Measurements from ENCODE around the gene PRKACA.

Gene PRKACA

DNA sequence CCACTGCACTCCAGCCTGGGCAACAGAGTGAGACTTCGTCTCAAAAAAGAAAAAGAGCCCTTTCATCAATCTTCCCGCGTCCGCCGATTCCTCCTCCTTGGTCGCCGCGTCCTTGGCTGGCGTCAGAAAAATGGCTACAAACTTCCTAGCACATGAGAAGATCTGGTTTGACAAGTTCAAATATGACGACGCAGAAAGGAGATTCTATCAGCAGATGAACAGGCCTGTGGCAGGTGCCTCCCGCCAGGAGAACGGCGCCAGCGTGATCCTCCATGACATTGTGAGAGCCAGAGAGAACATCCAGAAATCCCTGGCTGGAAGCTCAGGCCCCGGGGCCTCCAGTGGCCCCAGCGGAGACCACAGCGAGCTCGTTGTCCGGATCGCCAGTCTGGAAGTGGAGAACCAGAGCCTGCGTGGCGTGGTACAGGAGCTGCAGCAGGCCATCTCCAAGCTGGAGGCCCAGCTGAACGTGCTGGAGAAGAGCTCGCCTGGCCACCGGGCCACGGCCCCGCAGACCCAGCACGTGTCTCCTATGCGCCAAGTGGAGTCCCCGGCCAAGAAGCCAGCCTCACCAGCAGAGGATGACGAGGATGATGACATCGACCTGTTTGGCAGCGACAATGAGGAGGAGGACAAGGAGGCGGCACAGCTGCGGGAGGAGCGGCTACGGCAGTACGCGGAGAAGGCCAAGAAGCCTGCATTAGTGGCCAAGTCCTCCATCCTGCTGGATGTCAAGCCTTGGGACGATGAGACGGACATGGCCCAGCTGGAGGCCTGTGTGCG, 47.1 kb downstream of the PRKACA start:
- no peaks in the 10 kb centered on the region for H3K36me3 ChIP-seq (ENCODE audit: control insufficient read depth, insufficient read depth, low read length)
- no peaks in the 10 kb centered on the region for H3K9me3 ChIP-seq (ENCODE audit: control insufficient read depth, low read length)
- WGBS, 2 experiments, result 94 to 95% methylated on average over 43 of the region's 43 CpGs
- no peak overlapping the region for H3K4me3 ChIP-seq (ENCODE audit: insufficient read depth, low read depth, low read length)
- H3K27me3 ChIP-seq (ENCODE audit: control insufficient read depth, insufficient read depth, low read length, poor library complexity, severe bottlenecking), result peaks cover 44% of the 10 kb centered on the region
- no peak overlapping the region for H3K27ac ChIP-seq (ENCODE audit: insufficient read depth, low read depth, low read length, poor library complexity, severe bottlenecking)
- peaks cover 3% of the 10 kb centered on the region for H3K4me1 ChIP-seq (ENCODE audit: control insufficient read depth, insufficient read depth, low read length)

DNA sequence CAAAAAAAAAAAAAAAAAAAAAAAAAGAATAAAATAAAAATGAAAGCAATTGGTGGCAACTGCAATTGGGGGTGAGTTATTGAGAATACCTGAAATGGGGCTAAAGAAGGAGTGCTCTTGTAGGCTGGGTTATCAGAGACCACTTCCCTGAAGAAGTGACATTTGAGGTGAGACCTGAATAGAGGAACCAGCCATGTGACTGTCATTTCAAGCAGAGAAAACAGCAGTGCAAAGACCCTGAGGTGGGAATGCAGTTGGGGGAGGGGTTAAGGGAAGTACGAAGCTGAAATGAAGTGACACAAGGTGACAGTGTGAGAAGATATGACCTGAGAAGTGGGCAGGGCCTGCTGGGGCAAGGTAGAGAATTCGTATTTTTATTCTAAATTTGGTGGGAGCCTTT, 51.4 kb downstream of the PRKACA start:
- Histone ChIP-seq H3K9me3 (ENCODE audit: control insufficient read depth, low read length) (no peaks in the 10 kb centered on the region), H3K27me3 (ENCODE audit: control insufficient read depth, insufficient read depth, low read length, poor library complexity, severe bottlenecking) (peaks cover 4% of the 10 kb centered on the region), H3K27ac (ENCODE audit: insufficient read depth, low read depth, low read length, poor library complexity, severe bottlenecking) (no peak overlapping the region), H3K4me1 (ENCODE audit: control insufficient read depth, insufficient read depth, low read length) (no peaks in the 10 kb centered on the region), H3K4me3 (ENCODE audit: insufficient read depth, low read depth, low read length) (no peak overlapping the region), H3K36me3 (ENCODE audit: control insufficient read depth, insufficient read depth, low read length) (no peaks in the 10 kb centered on the region)
- WGBS, 2 experiments, result 60 to 72% methylated on average over 2 of the region's 2 CpGs

DNA sequence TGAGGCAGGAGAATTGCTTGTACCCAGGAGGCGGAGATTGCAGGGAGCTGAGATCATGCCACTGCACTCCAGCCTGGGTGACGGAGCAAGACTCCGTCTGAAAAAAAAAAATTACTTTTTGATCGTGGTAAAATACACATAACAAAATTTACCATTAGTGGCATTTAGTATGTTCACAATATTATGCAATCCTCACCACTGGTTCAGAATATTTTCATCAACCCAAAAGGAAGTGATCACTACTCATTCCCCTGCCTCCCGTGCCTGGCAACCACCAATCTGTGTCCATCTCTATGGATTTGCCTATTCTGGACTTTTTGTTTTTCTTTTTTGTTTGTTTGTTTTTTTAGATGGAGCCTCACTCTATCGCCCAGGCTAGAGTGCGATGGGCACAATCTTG, 54.5 kb downstream of the PRKACA start:
- H3K9me3 ChIP-seq (ENCODE audit: control insufficient read depth, low read length), result no peaks in the 10 kb centered on the region
- no peaks in the 10 kb centered on the region for H3K36me3 ChIP-seq (ENCODE audit: control insufficient read depth, insufficient read depth, low read length)
- WGBS, 2 experiments, result 92 to 93% methylated on average over 7 of the region's 7 CpGs
- H3K27me3 ChIP-seq (ENCODE audit: control insufficient read depth, insufficient read depth, low read length, poor library complexity, severe bottlenecking), result peaks cover 16% of the 10 kb centered on the region
- no peak overlapping the region for H3K4me3 ChIP-seq (ENCODE audit: insufficient read depth, low read depth, low read length)
- H3K27ac ChIP-seq (ENCODE audit: insufficient read depth, low read depth, low read length, poor library complexity, severe bottlenecking), result no peak overlapping the region
- peaks cover 4% of the 10 kb centered on the region for H3K4me1 ChIP-seq (ENCODE audit: control insufficient read depth, insufficient read depth, low read length)

DNA sequence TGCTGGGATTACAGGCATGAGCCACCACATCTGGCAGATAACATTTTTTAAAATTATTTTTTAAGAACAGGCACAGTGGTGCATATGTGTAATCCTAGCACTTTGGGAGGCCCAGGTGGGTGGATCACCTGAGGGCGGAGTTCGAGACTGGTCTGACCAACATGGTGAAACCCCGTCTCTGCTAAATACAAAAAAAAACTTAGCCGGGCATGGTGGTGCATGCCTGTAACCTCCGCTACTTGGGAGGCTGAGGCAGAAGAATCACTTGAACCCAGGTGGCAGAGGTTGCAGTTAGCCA, 55.1 kb downstream of the PRKACA start:
- 89 to 94% methylated on average over 5 of the region's 5 CpGs for WGBS, 2 experiments
- Histone ChIP-seq H3K4me1 (ENCODE audit: control insufficient read depth, insufficient read depth, low read length) (peaks cover 4% of the 10 kb centered on the region), H3K27me3 (ENCODE audit: control insufficient read depth, insufficient read depth, low read length, poor library complexity, severe bottlenecking) (peaks cover 21% of the 10 kb centered on the region), H3K27ac (ENCODE audit: insufficient read depth, low read depth, low read length, poor library complexity, severe bottlenecking) (no peak overlapping the region), H3K4me3 (ENCODE audit: insufficient read depth, low read depth, low read length) (no peak overlapping the region), H3K36me3 (ENCODE audit: control insufficient read depth, insufficient read depth, low read length) (no peaks in the 10 kb centered on the region), H3K9me3 (ENCODE audit: control insufficient read depth, low read length) (no peaks in the 10 kb centered on the region)

DNA sequence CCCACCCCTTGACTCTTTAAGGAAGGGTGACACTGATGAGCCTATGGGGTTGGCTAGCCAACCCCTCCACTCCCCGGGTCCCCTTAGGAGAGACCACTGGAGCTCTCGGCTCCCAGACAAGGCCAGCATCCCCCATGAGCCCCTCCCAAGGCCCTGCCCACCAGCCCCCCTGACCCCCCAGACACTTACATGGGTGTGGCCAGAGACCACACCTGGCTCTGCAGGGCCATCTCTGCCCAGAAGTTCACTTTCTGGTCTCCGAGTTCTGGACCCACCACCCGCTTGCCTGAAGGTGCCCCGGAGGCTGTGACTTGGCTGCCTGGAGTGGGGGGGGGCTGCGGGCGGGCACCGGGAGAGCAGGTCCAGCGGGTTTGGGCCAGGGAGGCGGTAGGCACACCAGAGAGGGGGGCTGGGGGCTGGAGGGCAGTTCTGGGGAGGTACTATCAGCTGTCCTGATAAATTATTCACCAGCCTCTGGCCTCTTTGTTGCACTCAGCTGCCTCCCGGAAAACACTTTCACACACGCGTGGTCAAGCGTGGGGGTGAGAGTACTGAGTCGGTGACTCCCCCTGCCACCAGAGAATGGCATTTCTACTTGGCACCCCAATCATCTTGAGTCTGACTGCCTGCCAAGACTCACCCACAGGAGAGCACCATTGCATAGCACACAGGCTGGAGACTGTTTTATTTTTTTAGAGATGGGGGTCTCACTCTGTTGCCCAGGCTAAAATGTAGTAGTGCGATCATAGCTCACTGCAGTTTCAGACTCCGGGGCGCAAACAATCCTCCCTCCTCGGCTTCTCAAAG, 55.6 kb downstream of the PRKACA start, which contains the start of gene PALM3:
PALM3 (minus strand) TSS at position 326 of the 807 bp plus-strand sequence; CDS start at position 230, 96 bp downstream.
- H3K27me3 ChIP-seq (ENCODE audit: control insufficient read depth, insufficient read depth, low read length, poor library complexity, severe bottlenecking), result peaks cover 26% of the 10 kb centered on the region
- peaks cover 4% of the 10 kb centered on the region for H3K4me1 ChIP-seq (ENCODE audit: control insufficient read depth, insufficient read depth, low read length)
- 87 to 88% methylated on average over 19 of the region's 19 CpGs for WGBS, 2 experiments
- no peak within 1 kb of the TSS for H3K27ac ChIP-seq (ENCODE audit: insufficient read depth, low read depth, low read length, poor library complexity, severe bottlenecking)
- H3K4me3 ChIP-seq (ENCODE audit: insufficient read depth, low read depth, low read length), result no peak within 1 kb of the TSS
- H3K36me3 ChIP-seq (ENCODE audit: control insufficient read depth, insufficient read depth, low read length), result no peaks in the 10 kb centered on the region
- H3K9me3 ChIP-seq (ENCODE audit: control insufficient read depth, low read length), result no peaks in the 10 kb centered on the region

DNA sequence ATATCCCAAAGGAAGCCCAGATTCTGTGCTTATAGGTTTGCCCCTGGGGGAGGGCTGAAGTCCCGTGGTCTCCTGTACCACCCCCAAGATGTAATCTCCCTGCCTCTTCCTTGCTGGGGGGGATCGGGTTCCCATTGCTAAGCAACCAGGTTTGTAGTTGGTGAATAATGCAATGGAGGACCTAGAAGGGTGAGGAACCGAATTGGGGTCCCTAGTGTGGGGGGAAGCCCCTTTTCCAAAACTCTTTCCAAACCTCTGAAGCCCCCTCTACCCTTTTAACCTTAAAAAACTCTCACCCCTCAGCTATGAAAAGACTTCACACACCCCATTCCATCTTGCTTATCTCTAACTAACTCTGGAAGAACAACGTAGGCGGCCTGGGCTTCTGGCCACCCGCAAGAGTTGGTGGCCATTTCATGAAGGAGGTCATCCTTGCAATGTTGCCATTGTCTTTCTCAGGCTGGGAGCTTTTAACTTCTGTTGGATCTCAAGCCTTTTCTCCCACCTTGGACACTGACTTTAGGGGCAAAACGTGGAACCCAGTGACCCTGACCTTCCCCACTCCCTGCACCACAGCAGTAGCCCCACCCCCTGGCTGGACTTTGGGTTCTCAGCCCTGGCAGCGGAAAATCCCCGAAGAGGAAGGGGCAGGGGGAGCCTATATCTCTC, 56.3 kb downstream of the PRKACA start:
- 75 to 77% methylated on average over 9 of the region's 9 CpGs for WGBS, 2 experiments
- Histone ChIP-seq H3K27me3 (ENCODE audit: control insufficient read depth, insufficient read depth, low read length, poor library complexity, severe bottlenecking) (peaks cover 33% of the 10 kb centered on the region), H3K4me1 (ENCODE audit: control insufficient read depth, insufficient read depth, low read length) (peaks cover 4% of the 10 kb centered on the region), H3K9me3 (ENCODE audit: control insufficient read depth, low read length) (no peaks in the 10 kb centered on the region), H3K27ac (ENCODE audit: insufficient read depth, low read depth, low read length, poor library complexity, severe bottlenecking) (no peak overlapping the region), H3K4me3 (ENCODE audit: insufficient read depth, low read depth, low read length) (no peak overlapping the region), H3K36me3 (ENCODE audit: control insufficient read depth, insufficient read depth, low read length) (no peaks in the 10 kb centered on the region)

DNA sequence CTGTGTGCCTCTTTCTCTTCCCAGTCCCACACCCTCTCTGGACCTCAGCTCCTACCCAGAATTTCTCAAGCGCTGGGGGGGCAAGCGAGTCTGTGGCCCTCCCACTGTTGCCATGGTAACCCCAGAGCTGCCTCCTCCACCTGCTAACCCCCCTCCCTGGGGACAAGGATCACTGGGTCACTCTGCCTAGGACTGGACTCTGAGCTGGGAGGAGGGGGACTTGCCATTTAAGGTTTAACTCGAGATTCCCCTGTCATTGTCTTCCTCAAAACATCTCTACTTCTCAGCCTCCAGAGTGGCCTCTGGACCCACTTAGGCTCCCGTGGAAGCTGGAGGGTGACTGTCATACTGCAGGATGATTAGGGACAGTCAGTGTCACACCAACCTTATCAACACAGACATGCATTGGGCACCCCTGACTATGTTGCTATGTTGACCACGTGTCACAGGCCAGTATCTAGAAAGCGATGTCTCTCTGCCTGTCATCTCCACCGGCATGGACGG, 57.9 kb downstream of the PRKACA start:
- Histone ChIP-seq H3K36me3 (ENCODE audit: control insufficient read depth, insufficient read depth, low read length) (no peaks in the 10 kb centered on the region), H3K9me3 (ENCODE audit: control insufficient read depth, low read length) (no peaks in the 10 kb centered on the region), H3K27me3 (ENCODE audit: control insufficient read depth, insufficient read depth, low read length, poor library complexity, severe bottlenecking) (peaks cover 34% of the 10 kb centered on the region), H3K4me1 (ENCODE audit: control insufficient read depth, insufficient read depth, low read length) (peaks cover 4% of the 10 kb centered on the region), H3K4me3 (ENCODE audit: insufficient read depth, low read depth, low read length) (no peak overlapping the region), H3K27ac (ENCODE audit: insufficient read depth, low read depth, low read length, poor library complexity, severe bottlenecking) (no peak overlapping the region)
- 60 to 67% methylated on average over 8 of the region's 8 CpGs for WGBS, 2 experiments

DNA sequence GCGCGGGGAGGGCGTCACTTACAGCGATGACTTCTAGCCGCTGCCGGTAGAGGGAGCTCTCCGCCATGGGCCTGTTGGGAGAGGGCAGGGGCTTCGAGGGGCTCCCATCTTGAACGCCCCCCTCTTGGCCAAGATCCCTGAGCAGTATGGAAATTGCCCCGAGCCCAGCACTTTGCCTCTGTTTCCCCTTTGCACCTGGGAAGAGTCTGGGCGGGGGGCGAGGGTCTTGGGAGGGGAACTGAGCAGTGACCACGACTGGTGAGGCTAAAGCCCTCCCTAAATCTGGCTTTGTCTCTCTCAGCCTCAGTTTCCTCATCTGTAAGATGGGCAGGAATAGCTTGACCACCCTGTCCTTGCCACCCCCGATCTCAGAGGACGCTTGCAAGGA, 58.5 kb downstream of the PRKACA start:
- Histone ChIP-seq H3K27me3 (ENCODE audit: control insufficient read depth, insufficient read depth, low read length, poor library complexity, severe bottlenecking) (peaks cover 34% of the 10 kb centered on the region), H3K36me3 (ENCODE audit: control insufficient read depth, insufficient read depth, low read length) (no peaks in the 10 kb centered on the region), H3K9me3 (ENCODE audit: control insufficient read depth, low read length) (no peaks in the 10 kb centered on the region), H3K27ac (ENCODE audit: insufficient read depth, low read depth, low read length, poor library complexity, severe bottlenecking) (no peak overlapping the region), H3K4me1 (ENCODE audit: control insufficient read depth, insufficient read depth, low read length) (peaks cover 4% of the 10 kb centered on the region), H3K4me3 (ENCODE audit: insufficient read depth, low read depth, low read length) (no peak overlapping the region)
- WGBS, 2 experiments, result 34 to 35% methylated on average over 15 of the region's 15 CpGs

DNA sequence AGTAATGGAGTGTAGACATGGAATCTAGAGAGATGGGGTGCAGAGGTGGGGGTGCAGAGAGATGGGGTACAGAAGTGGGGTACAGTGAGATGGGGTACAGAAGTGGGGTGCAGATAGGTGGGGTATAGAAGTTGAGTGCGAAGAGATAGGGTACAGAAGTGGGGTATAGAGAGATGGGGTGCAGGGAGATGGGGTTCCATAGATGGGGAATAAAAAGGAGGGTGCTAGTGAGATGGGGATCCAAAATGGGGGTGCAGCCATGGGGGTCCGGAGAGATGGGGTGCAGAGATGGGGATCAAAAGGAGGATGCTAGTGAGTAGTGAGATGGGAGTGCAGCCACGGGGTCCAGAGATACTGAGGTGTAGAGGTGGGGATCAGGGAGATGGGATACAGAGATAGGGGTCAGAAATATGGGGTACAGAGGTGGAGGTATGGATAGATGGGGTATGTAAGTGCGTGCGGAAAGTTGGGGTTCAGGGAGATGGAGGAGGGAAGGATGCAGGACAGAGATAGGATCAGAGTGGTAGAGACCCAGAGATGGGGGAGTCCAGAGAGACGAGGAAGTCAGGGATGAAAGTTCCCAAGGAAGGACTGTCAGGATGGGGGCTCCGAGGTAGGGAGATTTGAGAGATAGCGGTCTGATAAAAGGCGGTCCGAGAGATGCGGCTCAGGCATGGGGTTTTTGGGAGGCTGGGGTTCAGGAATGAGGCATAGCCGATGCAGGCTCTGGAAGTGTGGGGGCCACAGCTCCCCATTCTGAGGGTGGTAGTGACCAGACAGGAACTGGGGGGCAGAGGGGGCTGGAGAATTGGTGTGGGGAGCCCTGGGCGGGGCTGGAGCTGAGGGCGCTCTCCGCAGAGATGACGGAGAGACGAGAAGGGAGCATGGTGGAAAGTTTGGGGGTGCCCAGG, 59.1 kb downstream of the PRKACA start:
- Histone ChIP-seq H3K9me3 (ENCODE audit: control insufficient read depth, low read length) (no peaks in the 10 kb centered on the region), H3K4me3 (ENCODE audit: insufficient read depth, low read depth, low read length) (peak overlapping the region; percentile 35), H3K27me3 (ENCODE audit: control insufficient read depth, insufficient read depth, low read length, poor library complexity, severe bottlenecking) (peaks cover 34% of the 10 kb centered on the region), H3K36me3 (ENCODE audit: control insufficient read depth, insufficient read depth, low read length) (no peaks in the 10 kb centered on the region), H3K27ac (ENCODE audit: insufficient read depth, low read depth, low read length, poor library complexity, severe bottlenecking) (no peak overlapping the region), H3K4me1 (ENCODE audit: control insufficient read depth, insufficient read depth, low read length) (peaks cover 4% of the 10 kb centered on the region)
- 49% methylated on average over 17 of the region's 17 CpGs for WGBS, 2 experiments

Measured in ectodermal cell (in vitro differentiated cells).